ENCODE measurements around the gene TOMM40L. TPM values are rescaled to one million over a fixed set of nuclear protein-coding genes. Genes with fewer than 3 reads are reported as not detected.
"Not testable (repeated sequence)": the region's sequence is repeated elsewhere in the genome, so short reads cannot be mapped to it uniquely, and the experiment has no call there.

TOMM40L gene
- total RNA-seq, 1 experiment from 2014 or later: 15.0 TPM

GRCh38 chr1:161251579-161251978, 25.7 kb downstream of the TOMM40L start:
- no peak for TF ChIP-seq CTCF (IDR thresholded peaks at IDR 0.05; ENCODE audit: unreplicated experiment)
- BruUV-seq (replicated peaks): no TSS peak
- no peaks in the 10 kb centered on the region for H3K36me3 Mint-ChIP-seq (ENCODE audit: insufficient read depth, unreplicated experiment)

DNA sequence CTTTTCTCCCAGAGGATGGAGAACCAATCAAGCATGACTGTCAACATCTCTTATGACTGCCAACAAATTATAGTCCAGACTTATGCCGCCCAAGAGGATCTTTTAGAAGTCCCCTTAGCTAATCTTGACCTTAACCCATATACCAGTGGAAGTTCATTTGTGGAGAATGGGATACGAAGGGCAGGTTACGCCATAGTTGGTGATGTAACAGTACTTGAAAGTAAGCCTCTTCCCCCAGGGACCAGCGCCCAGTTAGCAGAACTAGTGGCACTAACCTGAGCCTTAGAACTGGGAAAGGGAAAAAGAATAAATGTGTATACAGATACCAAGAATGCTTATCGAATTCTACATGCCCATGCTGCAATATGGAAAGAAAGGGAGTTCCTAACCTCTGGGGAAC, 29.4 kb downstream of the TOMM40L start:
- CTCF ChIA-PET; H3K9me3 Mint-ChIP-seq (ENCODE audit: low read depth, unreplicated experiment); H3K4me3 Mint-ChIP-seq (ENCODE audit: low read depth, unreplicated experiment); H3K27ac Mint-ChIP-seq (ENCODE audit: unreplicated experiment); BruUV-seq (replicated peaks); H3K36me3 Mint-ChIP-seq (ENCODE audit: insufficient read depth, unreplicated experiment); intact Hi-C loops (cut with micrococcal nuclease; ENCODE audit: unreplicated experiment); DNase-seq: not testable (repeated sequence)
- Mint-ChIP-seq H3K27me3 (ENCODE audit: unreplicated experiment) (peaks cover 52% of the 10 kb centered on the region), H3K4me1 (ENCODE audit: low read depth, unreplicated experiment) (peaks cover 21% of the 10 kb centered on the region)

More at GRCh38 chr1:161251579-161251978, 25.7 kb downstream of the TOMM40L start:
- Mint-ChIP-seq H3K27ac (ENCODE audit: unreplicated experiment) (no peak overlapping the region), H3K4me3 (ENCODE audit: low read depth, unreplicated experiment) (no peak overlapping the region), H3K4me1 (ENCODE audit: low read depth, unreplicated experiment) (no peaks in the 10 kb centered on the region), H3K27me3 (ENCODE audit: unreplicated experiment) (peaks cover 20% of the 10 kb centered on the region), H3K9me3 (ENCODE audit: low read depth, unreplicated experiment) (peaks cover 6% of the 10 kb centered on the region)
- CTCF ChIA-PET: interaction anchor here (0.6 kb wide), 1 partner anchor 138 kb away, joined by 3 read pairs; no protein-coding TSS in a partner anchor
- no peak for DNase-seq
- intact Hi-C loops (cut with micrococcal nuclease; ENCODE audit: unreplicated experiment): no loop called here

DNA sequence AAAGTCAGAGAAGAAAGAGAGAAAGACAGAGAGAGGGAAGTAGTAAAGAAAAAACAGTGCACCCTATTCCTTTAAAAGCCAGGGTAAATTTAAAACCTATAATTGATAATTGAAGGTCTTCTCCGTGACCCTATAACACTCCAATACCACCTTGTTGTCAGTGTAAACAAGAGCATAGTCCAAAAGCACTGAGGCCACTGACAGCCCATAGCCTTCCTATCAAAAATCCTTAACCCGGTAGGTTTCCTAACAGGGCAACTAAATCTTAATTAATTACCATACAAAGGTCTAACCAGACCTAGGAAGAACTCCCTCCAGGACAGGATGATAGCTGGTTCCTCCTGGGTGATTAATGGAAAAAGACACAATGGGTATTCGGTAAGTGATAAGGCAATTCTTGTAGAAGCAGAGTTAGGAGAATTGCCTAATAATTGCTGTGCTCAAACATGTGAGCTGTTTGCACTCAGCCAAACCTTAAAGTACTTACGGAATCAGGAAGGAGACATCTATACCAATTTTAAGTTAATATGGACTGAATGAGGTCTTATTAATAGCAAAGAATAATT, 30.2 kb downstream of the TOMM40L start:
- intact Hi-C loops (cut with micrococcal nuclease; ENCODE audit: unreplicated experiment); H3K9me3 Mint-ChIP-seq (ENCODE audit: low read depth, unreplicated experiment); BruUV-seq (replicated peaks); H3K36me3 Mint-ChIP-seq (ENCODE audit: insufficient read depth, unreplicated experiment); DNase-seq; H3K4me3 Mint-ChIP-seq (ENCODE audit: low read depth, unreplicated experiment); H3K27ac Mint-ChIP-seq (ENCODE audit: unreplicated experiment); CTCF ChIA-PET: not testable (repeated sequence)
- Mint-ChIP-seq H3K4me1 (ENCODE audit: low read depth, unreplicated experiment) (peaks cover 29% of the 10 kb centered on the region), H3K27me3 (ENCODE audit: unreplicated experiment) (peaks cover 52% of the 10 kb centered on the region)

DNA sequence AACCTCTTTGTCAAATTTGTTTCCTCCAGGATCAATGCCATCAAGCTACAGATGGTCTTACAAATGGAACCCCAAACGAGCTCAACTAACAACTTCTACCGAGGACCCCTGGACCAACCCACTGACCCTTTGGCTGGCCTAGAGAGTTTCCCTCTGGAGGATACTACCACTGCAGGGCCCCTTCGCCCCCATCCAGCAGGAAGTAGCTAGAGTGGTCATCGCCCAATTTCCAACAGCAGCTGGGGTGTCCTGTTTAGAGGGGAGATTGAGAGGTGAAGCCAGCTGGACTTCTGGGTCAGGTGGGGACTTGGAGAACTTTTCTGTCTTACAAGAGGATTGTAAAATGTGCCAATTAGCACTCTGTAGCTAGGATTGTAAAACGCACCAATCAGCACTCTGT, 31.2 kb downstream of the TOMM40L start:
- H3K27ac Mint-ChIP-seq (ENCODE audit: unreplicated experiment); CTCF ChIA-PET; intact Hi-C loops (cut with micrococcal nuclease; ENCODE audit: unreplicated experiment); H3K4me3 Mint-ChIP-seq (ENCODE audit: low read depth, unreplicated experiment); DNase-seq; H3K36me3 Mint-ChIP-seq (ENCODE audit: insufficient read depth, unreplicated experiment); H3K9me3 Mint-ChIP-seq (ENCODE audit: low read depth, unreplicated experiment); BruUV-seq (replicated peaks): not testable (repeated sequence)
- Mint-ChIP-seq H3K4me1 (ENCODE audit: low read depth, unreplicated experiment) (peaks cover 34% of the 10 kb centered on the region), H3K27me3 (ENCODE audit: unreplicated experiment) (peaks cover 52% of the 10 kb centered on the region)

DNA sequence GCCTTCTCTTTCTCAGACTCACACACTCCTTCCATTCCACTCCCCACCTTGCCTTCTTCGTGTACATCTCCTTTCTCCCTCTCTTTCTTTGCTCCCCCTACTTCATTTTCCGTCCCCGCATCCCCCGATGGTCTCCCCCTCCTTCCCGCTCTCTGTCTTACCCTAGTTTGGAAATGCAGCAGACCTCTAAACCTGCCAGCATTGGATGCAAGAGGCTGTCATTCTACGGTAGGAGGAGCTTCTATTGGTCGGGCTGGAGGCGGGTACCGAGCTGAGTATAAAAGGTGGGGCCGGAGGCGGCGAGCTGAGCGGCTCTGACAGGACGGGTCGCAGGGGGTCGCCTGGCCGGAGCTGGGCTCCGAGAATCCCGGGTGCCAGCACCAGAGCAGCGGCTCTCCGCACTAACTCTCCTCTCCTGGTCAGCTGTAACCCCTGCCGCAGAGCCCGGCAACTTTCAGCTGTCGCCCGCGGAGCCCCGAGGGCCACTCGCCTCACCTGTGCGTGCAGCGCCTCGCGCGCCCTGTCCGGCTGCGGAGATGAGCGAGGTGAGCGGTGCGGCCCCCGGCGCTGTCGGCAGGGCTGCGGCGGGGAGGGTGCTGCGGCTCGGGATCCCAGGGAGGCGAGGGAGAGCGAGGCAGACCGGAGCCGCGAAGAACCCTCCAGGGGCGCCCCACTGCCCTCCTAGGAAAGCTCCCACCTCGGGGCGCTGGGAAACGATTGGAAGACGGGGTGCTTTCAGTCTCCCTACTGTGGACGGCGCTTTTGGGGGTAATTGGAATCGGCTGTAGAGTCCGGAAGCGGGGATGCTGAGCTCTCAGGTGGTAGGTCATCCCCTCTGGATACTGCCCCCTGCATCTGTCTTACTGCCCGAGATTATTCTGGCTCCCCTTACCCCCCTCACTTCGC, 32.8 kb downstream of the TOMM40L start, which contains the start of gene PCP4L1:
Gene PCP4L1, plus strand, starts transcription at position 307 of the 906 bp plus-strand sequence. Its CDS starts 230 bp downstream, at position 537.
- H3K27ac Mint-ChIP-seq (ENCODE audit: unreplicated experiment): peak within 1 kb of the TSS; percentile 14
- no peak for TF ChIP-seq CTCF (IDR thresholded peaks at IDR 0.05; ENCODE audit: unreplicated experiment)
- H3K27me3 Mint-ChIP-seq (ENCODE audit: unreplicated experiment): peaks cover 60% of the 10 kb centered on the region
- intact Hi-C loops (cut with micrococcal nuclease; ENCODE audit: unreplicated experiment): no loop called here
- DNase-seq: peak; percentile 75
- H3K4me1 Mint-ChIP-seq (ENCODE audit: low read depth, unreplicated experiment): peaks cover 34% of the 10 kb centered on the region
- peaks cover 7% of the 10 kb centered on the region for H3K9me3 Mint-ChIP-seq (ENCODE audit: low read depth, unreplicated experiment)
- CTCF ChIA-PET: interaction anchor here (0.5 to 0.9 kb wide), 7 partner anchors 10 to 93 kb away, joined by 4 to 8 read pairs (median 5); no protein-coding TSS in a partner anchor
- H3K36me3 Mint-ChIP-seq (ENCODE audit: insufficient read depth, unreplicated experiment): peaks cover 10% of the 10 kb centered on the region
- no TSS peak for BruUV-seq (replicated peaks)
- H3K4me3 Mint-ChIP-seq (ENCODE audit: low read depth, unreplicated experiment): peak within 1 kb of the TSS; percentile 68
